Trophoblast cell (in vitro differentiated cells and primary cell): ENCODE data around the gene TTLL12.

Experiments
- DNase-seq, 2 donors: peaks; one replicate each; pipeline ENCODE4 v3.0.0-alpha.2; 2016
- H2AFZ ChIP-seq: 2 replicates; pipeline ENCODE4 v1.6.1; 2013; ENCODE audit warnings: low read length, moderate library complexity, mild to moderate bottlenecking; ENCODE audit not compliant: insufficient read depth, poor library complexity
- H2AK5ac ChIP-seq: 2 replicates; pipeline ENCODE4 v1.6.1; 2013; ENCODE audit warnings: mild to moderate bottlenecking, low read length
- H2BK120ac ChIP-seq: 2 replicates; pipeline ENCODE4 v1.6.1; 2013; ENCODE audit warnings: low read length, mild to moderate bottlenecking, moderate library complexity; ENCODE audit not compliant: insufficient read depth, poor library complexity
- H2BK12ac ChIP-seq: 2 replicates; pipeline ENCODE4 v1.6.1; 2013; ENCODE audit warnings: mild to moderate bottlenecking, low read length, moderate library complexity
- H2BK5ac ChIP-seq: 2 replicates; pipeline ENCODE4 v1.6.1; 2013; ENCODE audit warnings: low read length, low read depth, moderate library complexity, mild to moderate bottlenecking; ENCODE audit not compliant: poor library complexity
- H3K14ac ChIP-seq: 2 replicates; pipeline ENCODE4 v1.6.1; 2013; ENCODE audit warnings: mild to moderate bottlenecking, low read length
- H3K18ac ChIP-seq: 2 replicates; pipeline ENCODE4 v1.6.1; 2013; ENCODE audit warnings: mild to moderate bottlenecking, low read length
- H3K23ac ChIP-seq: 2 replicates; pipeline ENCODE4 v1.6.1; 2013; ENCODE audit warnings: low read length
- H3K27ac ChIP-seq: 2 replicates; pipeline ENCODE4 v1.5.1; 2013; ENCODE audit warnings: low read depth, mild to moderate bottlenecking, inconsistent platforms, low read length, moderate library complexity
- H3K27me3 ChIP-seq: 2 replicates; pipeline ENCODE4 v1.6.1; 2013; ENCODE audit warnings: inconsistent platforms, mild to moderate bottlenecking, low read length, moderate library complexity; ENCODE audit not compliant: insufficient read depth
- H3K36me3 ChIP-seq, 2 experiments: 1 replicate in 1 of 2; 2 replicates in 1 of 2; pipeline ENCODE4 v1.6.1; 2013; ENCODE audit warnings: low read length in 2 of 2, mild to moderate bottlenecking in 2 of 2, moderate library complexity in 1 of 2; ENCODE audit not compliant: insufficient read depth in 2 of 2, control insufficient read depth in 1 of 2
- H3K4ac ChIP-seq: 2 replicates; pipeline ENCODE4 v1.6.1; 2013; ENCODE audit warnings: low read depth, mild to moderate bottlenecking, low read length, moderate library complexity
- H3K4me1 ChIP-seq, 2 experiments: 1 replicate in 1 of 2; 2 replicates in 1 of 2; pipeline ENCODE4 v1.6.1; 2013; ENCODE audit warnings: low read length in 2 of 2, mild to moderate bottlenecking in 2 of 2, moderate library complexity in 1 of 2; ENCODE audit not compliant: insufficient read depth in 2 of 2, control insufficient read depth in 1 of 2
- H3K4me2 ChIP-seq: 2 replicates; pipeline ENCODE4 v1.6.1; 2013; ENCODE audit warnings: inconsistent platforms, mild to moderate bottlenecking, low read length, moderate library complexity
- H3K4me3 ChIP-seq: 2 replicates; pipeline ENCODE4 v1.5.1; 2013; ENCODE audit warnings: mild to moderate bottlenecking, low read depth, low read length, inconsistent platforms
- H3K79me1 ChIP-seq: one replicate; pipeline ENCODE4 v1.6.1; 2013; ENCODE audit warnings: low read length
- H3K79me2 ChIP-seq: 2 replicates; pipeline ENCODE4 v1.6.1; 2013; ENCODE audit warnings: low read length, mild to moderate bottlenecking; ENCODE audit not compliant: control insufficient read depth, insufficient read depth, poor library complexity
- H3K9ac ChIP-seq: 2 replicates; pipeline ENCODE4 v1.6.1; 2013; ENCODE audit warnings: mild to moderate bottlenecking, low read length
- H3K9me3 ChIP-seq: 2 replicates; pipeline ENCODE4 v1.6.1; 2013; ENCODE audit warnings: low read depth, mild to moderate bottlenecking, control low read depth, inconsistent platforms, low read length; ENCODE audit not compliant: insufficient read depth
- H4K12ac ChIP-seq: 2 replicates; pipeline ENCODE4 v1.6.1; 2013; ENCODE audit warnings: low read depth, mild to moderate bottlenecking, low read length, moderate library complexity
- H4K8ac ChIP-seq: 2 replicates; pipeline ENCODE4 v1.6.1; 2013; ENCODE audit warnings: low read depth, mild to moderate bottlenecking, low read length, moderate library complexity
- H4K91ac ChIP-seq: one replicate; pipeline ENCODE4 v1.6.1; 2013; ENCODE audit warnings: low read depth, mild to moderate bottlenecking, low read length, moderate library complexity
- WGBS: extraction: QIAGEN DNeasy Blood & Tissue Kit; methylation state at CpG from one replicate; pipeline ENCODE4 v1.1.7; 2013; ENCODE audit warnings: missing lambda C conversion rate; ENCODE audit not compliant: insufficient read length, insufficient coverage; ENCODE audit errors: extremely low coverage; 5-methylcytosine and 5-hydroxymethylcytosine counted together

The TTLL12 gene

GRCh38 chr22:43179146-43179910 is 7.6 kb downstream of the TTLL12 start:
- H4K12ac ChIP-seq, result no peak overlapping the region
- no peak for DNase-seq
- H3K4ac ChIP-seq, result no peak overlapping the region
- H2AFZ ChIP-seq, result no peak overlapping the region
- peaks cover 33 to 43% of the 10 kb centered on the region in 2 experiments for H3K36me3 ChIP-seq
- no peak overlapping the region for H3K14ac ChIP-seq
- WGBS, result no CpG with 5 or more reads among the region's 25 CpGs
- no peak overlapping the region for H4K91ac ChIP-seq
- no peak overlapping the region for H3K9ac ChIP-seq
- no peak overlapping the region for H3K27ac ChIP-seq
- H2BK120ac ChIP-seq, result no peak overlapping the region
- H2AK5ac ChIP-seq, result no peak overlapping the region
- no peak overlapping the region for H3K4me3 ChIP-seq
- H2BK12ac ChIP-seq, result no peak overlapping the region
- no peak overlapping the region for H3K4me2 ChIP-seq
- no peak overlapping the region for H3K23ac ChIP-seq
- H2BK5ac ChIP-seq, result no peak overlapping the region
- H3K4me1 ChIP-seq, result peaks cover 0 to 4% of the 10 kb centered on the region in 2 experiments
- no peaks in the 10 kb centered on the region for H3K79me1 ChIP-seq
- no peak overlapping the region for H4K8ac ChIP-seq
- H3K79me2 ChIP-seq, result no peaks in the 10 kb centered on the region
- H3K9me3 ChIP-seq, result peaks cover 2% of the 10 kb centered on the region
- H3K27me3 ChIP-seq, result no peaks in the 10 kb centered on the region
- H3K18ac ChIP-seq, result no peak overlapping the region

GRCh38 chr22:43177479-43177878 is 9.5 kb downstream of the TTLL12 start:
- Histone ChIP-seq H3K23ac (no peak overlapping the region), H3K14ac (no peak overlapping the region), H4K91ac (no peak overlapping the region), H3K79me2 (no peaks in the 10 kb centered on the region), H2BK5ac (no peak overlapping the region), H2AK5ac (no peak overlapping the region), H3K36me3 (peaks cover 46 to 56% of the 10 kb centered on the region in 2 experiments), H3K27me3 (no peaks in the 10 kb centered on the region), H3K79me1 (no peaks in the 10 kb centered on the region), H2BK120ac (no peak overlapping the region), H4K8ac (no peak overlapping the region), H3K4me2 (no peak overlapping the region), H3K4me1 (no peaks in the 10 kb centered on the region), H3K27ac (no peak overlapping the region), H3K9me3 (no peaks in the 10 kb centered on the region), H4K12ac (no peak overlapping the region), H3K18ac (no peak overlapping the region), H3K4me3 (no peak overlapping the region), H3K9ac (no peak overlapping the region), H2BK12ac (no peak overlapping the region), H2AFZ (no peak overlapping the region), H3K4ac (no peak overlapping the region)
- WGBS, result no CpG with 5 or more reads among the region's 7 CpGs
- no peak for DNase-seq

GRCh38 chr22:43176090-43176489 is 10.8 kb downstream of the TTLL12 start:
- no peak overlapping the region for H3K9ac ChIP-seq
- H3K27ac ChIP-seq, result no peak overlapping the region
- no peaks in the 10 kb centered on the region for H3K27me3 ChIP-seq
- no peak overlapping the region for H3K23ac ChIP-seq
- no peaks in the 10 kb centered on the region for H3K4me1 ChIP-seq
- H4K91ac ChIP-seq, result no peak overlapping the region
- no peak overlapping the region for H3K18ac ChIP-seq
- no CpG with 5 or more reads among the region's 15 CpGs for WGBS
- H2AFZ ChIP-seq, result no peak overlapping the region
- no peak overlapping the region for H3K4me2 ChIP-seq
- H2BK120ac ChIP-seq, result no peak overlapping the region
- DNase-seq, result no peak
- H2BK12ac ChIP-seq, result no peak overlapping the region
- no peaks in the 10 kb centered on the region for H3K79me1 ChIP-seq
- H3K36me3 ChIP-seq, result peaks cover 58 to 63% of the 10 kb centered on the region in 2 experiments
- no peak overlapping the region for H4K8ac ChIP-seq
- no peak overlapping the region for H3K14ac ChIP-seq
- H2BK5ac ChIP-seq, result no peak overlapping the region
- no peak overlapping the region for H2AK5ac ChIP-seq
- H3K9me3 ChIP-seq, result no peaks in the 10 kb centered on the region
- H3K4ac ChIP-seq, result no peak overlapping the region
- no peak overlapping the region for H4K12ac ChIP-seq
- H3K4me3 ChIP-seq, result no peak overlapping the region
- no peaks in the 10 kb centered on the region for H3K79me2 ChIP-seq

- Histone ChIP-seq H3K9ac (no peak overlapping the region), H4K8ac (no peak overlapping the region), H4K12ac (no peak overlapping the region), H2AFZ (no peak overlapping the region), H2AK5ac (no peak overlapping the region), H2BK12ac (no peak overlapping the region), H2BK5ac (no peak overlapping the region), H4K91ac (no peak overlapping the region), H2BK120ac (no peak overlapping the region), H3K4ac (no peak overlapping the region), H3K36me3 (peaks cover 53 to 64% of the 10 kb centered on the region in 2 experiments), H3K23ac (no peak overlapping the region), H3K4me2 (no peak overlapping the region), H3K27ac (no peak overlapping the region), H3K9me3 (no peaks in the 10 kb centered on the region), H3K14ac (no peak overlapping the region), H3K79me2 (no peaks in the 10 kb centered on the region), H3K27me3 (no peaks in the 10 kb centered on the region), H3K4me3 (no peak overlapping the region), H3K4me1 (no peaks in the 10 kb centered on the region), H3K18ac (no peak overlapping the region), H3K79me1 (no peaks in the 10 kb centered on the region)
- no peak for DNase-seq
- no CpG with 5 or more reads among the region's 9 CpGs for WGBS
These were observed 11.9 kb downstream of the TTLL12 start for GRCh38 chr22:43174941-43175531.
